Peyer's patch (tissue), 4 donors: ENCODE results near the gene FRMD1. TPM values are rescaled to one million over a fixed set of nuclear protein-coding genes. Genes with fewer than 3 reads are reported as not detected.
A peak's percentile ranks its signal among the peaks of the same experiment; 100 is the strongest.

Experiments used
- DNase-seq, 3 donors: peaks; one replicate each; pipeline ENCODE4 v3.0.0-alpha.2; 2017 to 2019
- H3K27ac ChIP-seq, 4 donors: fragments of 200-600 bp; sonication (generic); one replicate each; pipeline ENCODE4 v1.5.1; 2016 to 2019
- H3K27me3 ChIP-seq, 2 donors: fragments of 200-600 bp; sonication (generic); one replicate each; pipeline ENCODE4 v1.5.1; 2019
- H3K36me3 ChIP-seq, 3 donors: fragments of 200-600 bp; sonication (generic); one replicate each; pipeline ENCODE4 v1.5.1; 2016 to 2019
- H3K4me1 ChIP-seq, 4 donors: fragments of 200-600 bp; sonication (generic); one replicate each; pipeline ENCODE4 v1.5.1; 2016 to 2019
- H3K4me3 ChIP-seq, 4 donors: fragments of 200-600 bp; sonication (generic); 1 replicate in 3 of 4; 2 replicates in 1 of 4; pipeline ENCODE4 v1.5.1; 2016 to 2019; ENCODE audit warnings: mild to moderate bottlenecking in 1 of 4
- H3K9me3 ChIP-seq, 4 donors: fragments of 200-600 bp; sonication (generic); one replicate each; pipeline ENCODE4 v1.5.1; 2016 to 2019; ENCODE audit warnings: mild to moderate bottlenecking in 1 of 4
- CTCF ChIP-seq, 6 experiments: fragments of 450-650 bp in 4 of 6; fragments of 200-600 bp in 2 of 6; sonication (generic) in 1 of 6; IDR thresholded peaks; one replicate each; pipeline ENCODE4 v1.5.1; 2017 to 2019; ENCODE audit warnings: antibody characterized with exemption in 6 of 6, mild to moderate bottlenecking in 3 of 6, moderate library complexity in 1 of 6
- POLR2A ChIP-seq, 2 donors: fragments of 450-650 bp; IDR thresholded peaks; one replicate each; pipeline ENCODE4 v1.5.1; 2017; ENCODE audit warnings: antibody characterized with exemption in 2 of 2, mild to moderate bottlenecking in 2 of 2, moderate library complexity in 2 of 2
- total RNA-seq, 4 donors: library from RNA; depleted of rRNA; stranded (reverse); fragments of >200 nt; gene quantifications; one replicate each; pipeline ENCODE4 v1.1.0, GENCODE V29; 2016

The FRMD1 gene
- total RNA-seq, 4 donors from 2014 or later: 1.7 to 28.7 (median 15.7) TPM

- TF ChIP-seq CTCF (IDR thresholded peaks at IDR 0.05): no peak
- TF ChIP-seq POLR2A (IDR thresholded peaks at IDR 0.05): no peak
These were observed 50.8 kb downstream of the FRMD1 start for GRCh38 chr6:168028181-168028580.

GRCh38 chr6:168027521-168027920 is 51.5 kb downstream of the FRMD1 start:
- no peaks in the 10 kb centered on the region for H3K36me3 ChIP-seq
- no peaks in the 10 kb centered on the region for H3K27me3 ChIP-seq
- H3K4me3 ChIP-seq: no peak overlapping the region
- DNase-seq: no peak
- H3K27ac ChIP-seq: no peak overlapping the region
- TF ChIP-seq POLR2A (IDR thresholded peaks at IDR 0.05) (no peak), CTCF (IDR thresholded peaks at IDR 0.05) (no peak)
- H3K4me1 ChIP-seq: no peaks in the 10 kb centered on the region
- no peaks in the 10 kb centered on the region for H3K9me3 ChIP-seq

More at GRCh38 chr6:168028181-168028580, 50.8 kb downstream of the FRMD1 start:
- Histone ChIP-seq H3K9me3 (no peaks in the 10 kb centered on the region), H3K27me3 (no peaks in the 10 kb centered on the region), H3K4me1 (no peaks in the 10 kb centered on the region), H3K27ac (no peak overlapping the region), H3K36me3 (no peaks in the 10 kb centered on the region), H3K4me3 (no peak overlapping the region)
- no peak for DNase-seq

- Histone ChIP-seq H3K36me3 (no peaks in the 10 kb centered on the region), H3K9me3 (no peaks in the 10 kb centered on the region), H3K27me3 (no peaks in the 10 kb centered on the region), H3K4me3 (no peak overlapping the region), H3K27ac (no peak overlapping the region), H3K4me1 (no peaks in the 10 kb centered on the region)
- DNase-seq: no peak
- TF ChIP-seq CTCF (IDR thresholded peaks at IDR 0.05) (no peak), POLR2A (IDR thresholded peaks at IDR 0.05) (no peak)
These were observed 52.1 kb downstream of the FRMD1 start for GRCh38 chr6:168026925-168027324.

GRCh38 chr6:168025831-168026710 is 52.9 kb downstream of the FRMD1 start:
- Histone ChIP-seq H3K27me3 (no peaks in the 10 kb centered on the region), H3K9me3 (no peaks in the 10 kb centered on the region), H3K36me3 (no peaks in the 10 kb centered on the region), H3K27ac (no peak overlapping the region), H3K4me3 (no peak overlapping the region), H3K4me1 (no peaks in the 10 kb centered on the region)
- DNase-seq: no peak
- no peak for TF ChIP-seq POLR2A (IDR thresholded peaks at IDR 0.05)
- TF ChIP-seq CTCF (IDR thresholded peaks at IDR 0.05): no peak

GRCh38 chr6:168024951-168025510 is 54.0 kb downstream of the FRMD1 start:
- no peaks in the 10 kb centered on the region for H3K4me1 ChIP-seq
- H3K9me3 ChIP-seq: no peaks in the 10 kb centered on the region
- H3K36me3 ChIP-seq: no peaks in the 10 kb centered on the region
- no peak for DNase-seq
- no peak overlapping the region for H3K4me3 ChIP-seq
- H3K27me3 ChIP-seq: no peaks in the 10 kb centered on the region
- peak overlapping the region in 2 of 4 donors; percentile 23 to 53 for H3K27ac ChIP-seq
- no peak for TF ChIP-seq CTCF (IDR thresholded peaks at IDR 0.05)
- TF ChIP-seq POLR2A (IDR thresholded peaks at IDR 0.05): no peak
